Measurements from ENCODE around the gene RBM47. TPM values are rescaled to one million over a fixed set of nuclear protein-coding genes. Genes with fewer than 3 reads are reported as not detected.

The RBM47 gene
- total RNA-seq, 1 donor from 2014 or later, result 61.1 TPM

DNA sequence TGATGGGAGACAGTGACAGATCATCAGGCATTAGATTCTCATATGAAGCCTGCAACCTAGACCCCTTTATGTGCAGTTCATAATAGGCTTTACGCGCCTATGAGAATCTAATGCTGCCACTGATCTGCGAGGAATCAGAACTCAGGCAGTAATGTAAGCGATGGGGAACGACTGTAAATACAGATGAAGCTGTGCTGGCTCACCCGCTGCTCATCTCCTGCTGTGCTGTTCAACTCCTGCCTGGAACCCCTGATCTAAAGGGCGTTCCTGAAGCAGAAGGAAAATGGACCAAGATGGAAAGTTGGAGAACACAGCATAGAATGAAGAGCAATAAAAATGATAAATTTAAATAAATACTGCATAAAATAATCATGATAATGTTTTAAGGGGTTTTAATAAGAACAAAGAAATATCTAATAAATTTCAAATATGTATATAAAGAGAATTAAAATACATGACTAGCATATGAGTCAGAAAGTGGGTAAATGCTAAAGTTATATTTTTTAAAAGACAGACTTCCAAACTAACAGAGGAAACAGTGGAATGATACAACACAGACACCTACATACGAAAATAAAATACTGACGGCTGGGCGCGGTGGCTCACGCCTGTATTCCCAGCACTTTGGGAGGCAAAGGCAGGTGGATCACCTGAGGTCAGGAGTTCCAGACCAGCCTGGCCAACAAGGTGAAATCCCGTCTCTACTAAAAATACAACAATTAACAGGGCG, 59.2 kb downstream of the RBM47 start:
- no peak overlapping the region for H3K4me3 ChIP-seq
- intact Hi-C loops (cut with DNase I), result no loop called here
- DNase-seq (ENCODE audit: extremely low spot score in 2 of 2), result no peak
- TF ChIP-seq POLR2A (IDR thresholded peaks at IDR 0.05), result no peak
- TF ChIP-seq POLR2AphosphoS5 (IDR thresholded peaks at IDR 0.05; ENCODE audit: insufficient read depth in 1 of 2, low read depth in 1 of 2), result no peak
- TF ChIP-seq CTCF (IDR thresholded peaks at IDR 0.05), result no peak
- no peaks in the 10 kb centered on the region for H3K9me3 ChIP-seq
- H3K4me1 ChIP-seq, result no peaks in the 10 kb centered on the region
- no peaks in the 10 kb centered on the region for H3K27me3 ChIP-seq
- no peaks in the 10 kb centered on the region for H3K36me3 ChIP-seq
- H3K27ac ChIP-seq, result no peak overlapping the region

GRCh38 chr4:40564815-40565483, 64.7 kb downstream of the RBM47 start:
- intact Hi-C loops (cut with DNase I), result no loop called here
- no peaks in the 10 kb centered on the region for H3K9me3 ChIP-seq
- H3K27ac ChIP-seq, result no peak overlapping the region
- no peak overlapping the region for H3K4me3 ChIP-seq
- TF ChIP-seq POLR2AphosphoS5 (IDR thresholded peaks at IDR 0.05; ENCODE audit: insufficient read depth in 1 of 2, low read depth in 1 of 2) (no peak), POLR2A (IDR thresholded peaks at IDR 0.05) (no peak)
- no peak for DNase-seq (ENCODE audit: extremely low spot score in 2 of 2)
- no peaks in the 10 kb centered on the region for H3K4me1 ChIP-seq
- H3K27me3 ChIP-seq, result no peaks in the 10 kb centered on the region
- no peaks in the 10 kb centered on the region for H3K36me3 ChIP-seq

GRCh38 chr4:40564004-40564403, 65.7 kb downstream of the RBM47 start:
- TF ChIP-seq POLR2AphosphoS5 (IDR thresholded peaks at IDR 0.05; ENCODE audit: insufficient read depth in 1 of 2, low read depth in 1 of 2) (no peak), POLR2A (IDR thresholded peaks at IDR 0.05) (no peak), CTCF (IDR thresholded peaks at IDR 0.05) (no peak)
- intact Hi-C loops (cut with DNase I), result no loop called here
- DNase-seq (ENCODE audit: extremely low spot score in 2 of 2), result no peak

GRCh38 chr4:40563401-40563800, 66.3 kb downstream of the RBM47 start:
- no peak for DNase-seq (ENCODE audit: extremely low spot score in 2 of 2)
- Histone ChIP-seq H3K27me3 (no peaks in the 10 kb centered on the region), H3K4me1 (peaks cover 11% of the 10 kb centered on the region), H3K9me3 (no peaks in the 10 kb centered on the region), H3K4me3 (no peak overlapping the region), H3K36me3 (no peaks in the 10 kb centered on the region), H3K27ac (no peak overlapping the region)
- TF ChIP-seq CTCF (IDR thresholded peaks at IDR 0.05), result no peak
- TF ChIP-seq POLR2A (IDR thresholded peaks at IDR 0.05), result no peak
- no peak for TF ChIP-seq POLR2AphosphoS5 (IDR thresholded peaks at IDR 0.05; ENCODE audit: insufficient read depth in 1 of 2, low read depth in 1 of 2)
- intact Hi-C loops (cut with DNase I), result no loop called here

More at GRCh38 chr4:40564004-40564403, 65.7 kb downstream of the RBM47 start:
- Histone ChIP-seq H3K9me3 (no peaks in the 10 kb centered on the region), H3K4me1 (peaks cover 9% of the 10 kb centered on the region), H3K27me3 (no peaks in the 10 kb centered on the region), H3K27ac (no peak overlapping the region), H3K4me3 (no peak overlapping the region), H3K36me3 (no peaks in the 10 kb centered on the region)

- no peak for DNase-seq (ENCODE audit: extremely low spot score in 2 of 2)
- H3K27ac ChIP-seq, result no peak overlapping the region
- H3K9me3 ChIP-seq, result no peaks in the 10 kb centered on the region
- H3K36me3 ChIP-seq, result no peaks in the 10 kb centered on the region
- no peak overlapping the region for H3K4me3 ChIP-seq
- peaks cover 11% of the 10 kb centered on the region for H3K4me1 ChIP-seq
- no peak for TF ChIP-seq CTCF (IDR thresholded peaks at IDR 0.05)
- no peak for TF ChIP-seq POLR2A (IDR thresholded peaks at IDR 0.05)
- no peak for TF ChIP-seq POLR2AphosphoS5 (IDR thresholded peaks at IDR 0.05; ENCODE audit: insufficient read depth in 1 of 2, low read depth in 1 of 2)
- H3K27me3 ChIP-seq, result no peaks in the 10 kb centered on the region
- intact Hi-C loops (cut with DNase I), result no loop called here
Measured at GRCh38 chr4:40562681-40563080, 67.0 kb downstream of the RBM47 start.

Measured in vagina (tissue), 2 donors.